GM12874 (cell line): ENCODE results near the gene OSTM1.

ENCODE experiments used
- TF ChIP-seq, protein P1 (sequence below): IDR thresholded peaks from 2 replicates; pipeline ENCODE4 v1.5.1; 2011; ENCODE audit warnings: low read depth, mild to moderate bottlenecking, control low read depth, low read length, moderate library complexity; ENCODE audit not compliant: insufficient read depth

The OSTM1 gene

DNA sequence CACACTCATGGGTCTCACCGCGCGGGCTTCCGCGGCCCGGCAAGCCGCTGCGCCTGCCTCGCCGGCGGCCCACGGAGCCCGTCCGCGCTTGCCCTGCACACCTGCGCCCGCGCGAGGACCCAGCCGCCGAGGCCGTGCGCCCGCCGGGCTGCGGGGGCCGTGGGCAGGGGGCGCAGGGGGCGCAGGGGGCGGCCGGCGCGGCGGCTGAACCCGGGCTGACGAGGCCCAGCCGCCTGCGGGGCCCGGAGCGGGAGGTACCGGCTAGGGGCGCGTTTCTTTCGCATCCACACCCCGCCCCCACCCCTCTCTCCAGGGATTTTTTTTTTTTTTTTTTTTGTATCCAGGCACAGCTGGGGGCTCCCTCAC is 43.8 kb upstream of the OSTM1 start:
- TF ChIP-seq, protein P1, sequence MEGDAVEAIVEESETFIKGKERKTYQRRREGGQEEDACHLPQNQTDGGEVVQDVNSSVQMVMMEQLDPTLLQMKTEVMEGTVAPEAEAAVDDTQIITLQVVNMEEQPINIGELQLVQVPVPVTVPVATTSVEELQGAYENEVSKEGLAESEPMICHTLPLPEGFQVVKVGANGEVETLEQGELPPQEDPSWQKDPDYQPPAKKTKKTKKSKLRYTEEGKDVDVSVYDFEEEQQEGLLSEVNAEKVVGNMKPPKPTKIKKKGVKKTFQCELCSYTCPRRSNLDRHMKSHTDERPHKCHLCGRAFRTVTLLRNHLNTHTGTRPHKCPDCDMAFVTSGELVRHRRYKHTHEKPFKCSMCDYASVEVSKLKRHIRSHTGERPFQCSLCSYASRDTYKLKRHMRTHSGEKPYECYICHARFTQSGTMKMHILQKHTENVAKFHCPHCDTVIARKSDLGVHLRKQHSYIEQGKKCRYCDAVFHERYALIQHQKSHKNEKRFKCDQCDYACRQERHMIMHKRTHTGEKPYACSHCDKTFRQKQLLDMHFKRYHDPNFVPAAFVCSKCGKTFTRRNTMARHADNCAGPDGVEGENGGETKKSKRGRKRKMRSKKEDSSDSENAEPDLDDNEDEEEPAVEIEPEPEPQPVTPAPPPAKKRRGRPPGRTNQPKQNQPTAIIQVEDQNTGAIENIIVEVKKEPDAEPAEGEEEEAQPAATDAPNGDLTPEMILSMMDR, result no peak

DNA sequence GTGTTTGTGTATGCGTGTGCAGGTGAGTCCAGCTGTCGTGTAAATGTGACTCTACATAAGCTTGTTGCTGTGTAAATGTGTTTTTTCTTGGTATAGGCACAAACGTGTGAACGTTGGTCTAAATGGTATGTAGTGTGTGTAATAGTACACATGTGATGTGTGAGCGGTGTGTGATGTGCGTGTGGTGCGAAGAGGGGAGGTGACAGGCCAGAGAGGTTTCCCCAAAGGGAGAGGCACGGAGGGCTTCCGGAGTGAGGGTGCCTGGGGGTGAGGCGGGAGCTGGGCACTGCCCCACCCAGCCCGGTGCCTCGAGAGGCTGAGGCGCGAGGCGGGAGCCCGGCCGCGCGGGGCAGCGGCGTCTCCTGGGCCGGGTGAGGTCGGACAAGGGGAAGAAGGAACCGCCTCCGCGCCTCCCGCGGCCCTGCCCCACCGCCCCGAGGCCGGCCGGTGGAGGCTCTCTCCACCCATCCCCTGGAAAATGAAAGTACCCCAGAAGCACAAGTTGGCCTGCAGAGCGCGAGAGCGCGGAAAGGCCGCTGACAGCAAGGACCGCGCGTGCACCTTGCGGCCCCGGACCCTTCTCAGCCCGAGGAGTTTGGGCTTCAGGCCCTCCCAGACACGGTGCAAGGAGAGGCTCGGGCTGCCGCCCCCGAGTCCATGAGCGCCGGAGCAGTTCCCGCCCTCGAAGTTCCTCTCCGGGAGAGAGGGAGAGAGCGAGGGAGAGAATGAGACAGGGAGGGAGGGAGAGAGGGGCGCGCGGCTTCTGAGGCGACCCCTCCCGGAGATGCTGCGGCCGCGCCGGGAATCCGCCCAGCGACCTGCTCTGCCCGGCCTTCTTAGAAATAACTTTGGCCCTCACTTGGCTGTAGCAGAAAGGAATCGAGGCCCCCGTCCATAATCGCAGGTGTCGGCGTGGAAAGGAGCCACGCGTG is 43.2 kb upstream of the OSTM1 start:
- TF ChIP-seq, protein P1, result no peak

GRCh38 chr6:108116546-108117426 is 42.2 kb upstream of the OSTM1 start:
- TF ChIP-seq, protein P1, result no peak

DNA sequence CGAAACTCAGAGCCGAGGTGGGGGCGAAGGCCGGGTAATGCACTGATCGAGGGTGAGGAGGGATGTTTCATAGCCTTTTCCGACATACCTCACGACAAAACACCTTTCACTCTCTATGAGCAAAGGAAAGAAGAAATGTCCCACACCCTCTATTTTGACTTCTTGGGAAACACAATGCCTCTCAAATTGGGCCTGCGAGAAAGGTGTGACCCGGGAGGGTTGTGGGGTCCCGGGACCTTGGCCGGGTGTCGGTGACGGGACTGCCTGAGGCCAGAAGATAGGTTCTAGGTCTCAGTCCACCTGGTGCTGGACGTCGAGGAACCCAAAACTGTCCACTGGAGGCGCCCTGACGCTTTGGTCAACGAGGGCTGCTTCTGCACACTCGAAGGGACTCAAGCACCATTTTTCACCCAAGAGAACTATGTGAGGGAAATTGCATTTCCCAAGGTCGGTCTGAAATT is 41.1 kb upstream of the OSTM1 start:
- TF ChIP-seq, protein P1, result peak; percentile 49; the same call in 1 of the 2 replicates

GRCh38 chr6:108114841-108115597 is 40.5 kb upstream of the OSTM1 start:
- TF ChIP-seq, protein P1, result no peak

DNA sequence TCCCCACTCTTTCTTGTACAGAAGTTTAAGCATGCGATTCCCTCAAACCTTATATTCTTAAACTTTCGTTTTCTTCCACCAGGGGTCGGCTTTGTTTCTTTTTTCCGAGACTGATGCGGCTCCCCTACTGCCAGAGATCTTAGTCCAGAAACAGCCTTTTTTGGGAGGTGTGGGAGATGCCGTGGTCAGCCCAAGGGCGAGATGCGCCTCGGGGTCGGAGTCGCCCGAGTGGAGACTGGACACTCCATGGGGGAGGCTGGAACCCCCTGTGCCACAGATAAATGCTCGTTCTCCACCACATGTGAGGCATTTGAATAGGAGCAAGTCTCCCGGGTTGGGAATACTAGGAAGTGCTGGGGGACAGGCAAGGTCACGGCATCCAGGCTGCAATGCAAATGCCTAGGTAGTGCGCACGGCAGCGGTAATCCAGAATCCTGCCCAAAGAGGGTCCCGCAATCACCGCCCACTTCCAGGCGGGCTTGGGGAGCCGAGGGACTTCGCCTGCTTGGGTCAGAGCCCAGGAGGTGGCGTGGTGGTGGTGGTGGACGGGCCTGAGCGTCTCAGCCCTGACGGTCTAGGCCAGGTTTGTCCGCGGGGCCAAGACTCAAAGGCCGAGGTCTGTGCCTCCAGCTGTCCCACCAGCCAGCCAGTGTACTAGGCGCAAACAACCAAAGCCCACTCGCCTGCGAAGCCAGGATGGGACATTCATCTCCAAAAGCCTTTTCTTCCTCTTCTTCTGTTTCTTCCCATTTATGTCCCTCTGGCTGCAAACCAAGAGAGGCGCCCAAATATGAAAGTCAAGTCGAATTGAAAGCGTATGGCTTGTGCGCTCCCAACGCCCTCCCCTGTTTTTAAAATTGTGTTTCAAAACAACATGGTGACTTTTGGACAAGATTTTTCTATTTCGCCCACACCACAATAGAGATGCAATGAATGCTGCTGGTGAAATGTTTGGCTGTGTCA is 39.3 kb upstream of the OSTM1 start:
- TF ChIP-seq, protein P1, result 0 out of 2 replicates have a peak, but pooled peaks have one; percentile 11
